HG03575 (cell line): ENCODE data around the gene DISP1.
"Not testable (repeated sequence)": the region's sequence is repeated elsewhere in the genome, so short reads cannot be mapped to it uniquely, and the experiment has no call there.

Experiments
- ATAC-seq: cut with Tn5 transposase; IDR thresholded peaks from one replicate; pipeline ENCODE4 v1.9.1; 2021; ENCODE audit not compliant: unreplicated experiment, insufficient number of reproducible peaks, low FRiP score; ENCODE audit errors: extremely low read depth

Gene DISP1

GRCh38 chr1:222845763-222846162 lies 30.9 kb downstream of the DISP1 start:
- ATAC-seq = no peak

GRCh38 chr1:222850550-222850949 lies 35.7 kb downstream of the DISP1 start:
- not testable (repeated sequence) for ATAC-seq

GRCh38 chr1:222852326-222852725 lies 37.5 kb downstream of the DISP1 start:
- ATAC-seq = no peak

GRCh38 chr1:222861062-222861461 lies 46.2 kb downstream of the DISP1 start:
- ATAC-seq = no peak
